NCI-H510A treated with DMSO at 0.1 percent for 48 hours (cell line): ENCODE results near the gene CDHR3.
"Not testable (repeated sequence)": the region's sequence is repeated elsewhere in the genome, so short reads cannot be mapped to it uniquely, and the experiment has no call there.

Experiments used
- DNase-seq: peaks from one replicate; lab custom pipeline; 2025; lab: John Stamatoyannopoulos, UW

CDHR3 gene, protein sequence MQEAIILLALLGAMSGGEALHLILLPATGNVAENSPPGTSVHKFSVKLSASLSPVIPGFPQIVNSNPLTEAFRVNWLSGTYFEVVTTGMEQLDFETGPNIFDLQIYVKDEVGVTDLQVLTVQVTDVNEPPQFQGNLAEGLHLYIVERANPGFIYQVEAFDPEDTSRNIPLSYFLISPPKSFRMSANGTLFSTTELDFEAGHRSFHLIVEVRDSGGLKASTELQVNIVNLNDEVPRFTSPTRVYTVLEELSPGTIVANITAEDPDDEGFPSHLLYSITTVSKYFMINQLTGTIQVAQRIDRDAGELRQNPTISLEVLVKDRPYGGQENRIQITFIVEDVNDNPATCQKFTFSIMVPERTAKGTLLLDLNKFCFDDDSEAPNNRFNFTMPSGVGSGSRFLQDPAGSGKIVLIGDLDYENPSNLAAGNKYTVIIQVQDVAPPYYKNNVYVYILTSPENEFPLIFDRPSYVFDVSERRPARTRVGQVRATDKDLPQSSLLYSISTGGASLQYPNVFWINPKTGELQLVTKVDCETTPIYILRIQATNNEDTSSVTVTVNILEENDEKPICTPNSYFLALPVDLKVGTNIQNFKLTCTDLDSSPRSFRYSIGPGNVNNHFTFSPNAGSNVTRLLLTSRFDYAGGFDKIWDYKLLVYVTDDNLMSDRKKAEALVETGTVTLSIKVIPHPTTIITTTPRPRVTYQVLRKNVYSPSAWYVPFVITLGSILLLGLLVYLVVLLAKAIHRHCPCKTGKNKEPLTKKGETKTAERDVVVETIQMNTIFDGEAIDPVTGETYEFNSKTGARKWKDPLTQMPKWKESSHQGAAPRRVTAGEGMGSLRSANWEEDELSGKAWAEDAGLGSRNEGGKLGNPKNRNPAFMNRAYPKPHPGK

DNA sequence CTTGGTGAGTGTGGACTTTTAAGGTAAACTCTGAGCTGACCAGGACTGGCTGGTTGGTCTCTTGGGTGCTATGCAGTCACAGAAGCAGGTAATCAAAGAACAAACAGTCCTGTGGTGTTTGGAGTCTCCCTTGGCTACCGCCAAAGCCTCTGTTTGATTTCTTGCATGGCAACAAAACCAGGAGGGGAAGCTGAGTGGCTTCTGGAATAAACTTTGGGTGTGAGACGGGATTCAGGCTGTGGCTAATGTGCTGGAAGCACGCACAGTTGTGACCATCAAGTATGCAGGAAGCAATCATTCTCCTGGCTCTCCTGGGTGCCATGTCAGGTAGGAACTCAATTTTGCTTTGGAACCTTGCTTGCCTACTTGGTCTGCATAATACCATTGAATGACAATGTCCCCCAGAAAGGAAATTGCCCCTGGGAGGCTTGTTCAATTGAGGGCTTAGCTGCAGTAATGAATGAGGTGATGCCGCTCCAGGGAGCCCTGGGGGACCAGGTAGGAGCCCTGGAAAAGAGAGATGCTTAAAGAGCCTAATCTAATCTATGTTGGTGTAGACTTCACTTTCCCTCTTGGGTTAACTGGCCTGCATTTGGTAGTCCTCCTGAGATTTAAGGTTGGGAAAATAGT, at the start of gene CDHR3:
Gene CDHR3 (plus strand): TSS at position 227 of the 630 bp plus-strand sequence. CDS start 55 bp downstream, at position 282.
- peak; percentile 20 for DNase-seq

DNA sequence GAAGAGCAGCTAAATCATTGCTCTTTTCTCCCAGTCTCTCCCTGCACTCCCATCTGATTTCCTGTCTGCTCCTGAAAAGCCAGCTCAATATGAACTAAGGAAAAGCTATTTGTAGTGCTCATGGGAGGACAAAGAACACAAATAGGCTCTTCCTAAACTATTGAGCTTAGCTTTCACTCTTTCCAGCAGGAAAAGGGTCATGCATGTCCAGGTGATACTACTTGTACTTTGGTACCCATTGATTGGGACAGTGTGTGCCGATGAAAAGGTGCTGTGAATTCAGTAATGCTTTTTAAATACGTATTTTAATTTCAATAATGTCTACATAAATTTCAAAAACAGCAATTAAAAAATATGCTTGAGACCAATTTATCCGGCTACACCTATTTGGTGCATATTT, 49.1 kb upstream of the CDHR3 start:
- no peak for DNase-seq

DNA sequence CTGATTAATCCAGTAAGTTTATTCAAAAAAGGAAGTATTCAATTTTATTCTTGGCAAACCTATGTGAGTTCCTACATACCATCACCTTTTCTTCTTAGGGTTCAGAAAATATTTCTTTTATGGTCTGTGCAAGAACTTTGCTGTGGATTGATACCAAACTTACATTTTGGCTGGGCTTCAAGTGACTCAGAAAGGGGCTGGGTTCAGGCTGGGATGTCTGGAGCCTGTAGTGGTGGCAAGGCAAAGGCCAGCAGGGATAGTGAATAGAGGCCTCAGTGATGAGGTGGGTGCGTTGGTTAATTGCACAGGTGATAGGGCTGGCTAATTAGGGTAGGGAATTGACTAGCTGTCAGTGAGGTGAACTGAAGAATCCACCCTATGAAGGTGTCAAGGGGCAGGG, 46.5 kb upstream of the CDHR3 start:
- no peak for DNase-seq

DNA sequence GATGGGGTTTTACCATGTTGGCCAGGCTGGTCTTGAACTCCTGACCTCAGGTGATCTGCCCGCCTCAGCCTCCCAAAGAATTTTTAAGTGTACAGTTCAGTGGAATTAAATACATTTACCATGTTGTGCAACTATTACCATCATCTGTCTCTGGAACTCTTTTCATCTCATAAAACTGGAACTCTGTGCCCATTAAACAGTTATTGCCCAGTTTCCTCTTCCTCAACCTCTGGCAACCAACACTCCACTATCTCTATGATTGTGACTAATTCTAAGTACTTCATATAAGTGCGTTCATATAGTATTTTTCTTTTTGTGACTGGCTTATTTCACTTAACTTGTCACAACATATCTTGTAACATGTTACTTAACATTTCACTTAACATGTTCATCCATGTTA, 45.4 kb upstream of the CDHR3 start:
- no peak for DNase-seq

DNA sequence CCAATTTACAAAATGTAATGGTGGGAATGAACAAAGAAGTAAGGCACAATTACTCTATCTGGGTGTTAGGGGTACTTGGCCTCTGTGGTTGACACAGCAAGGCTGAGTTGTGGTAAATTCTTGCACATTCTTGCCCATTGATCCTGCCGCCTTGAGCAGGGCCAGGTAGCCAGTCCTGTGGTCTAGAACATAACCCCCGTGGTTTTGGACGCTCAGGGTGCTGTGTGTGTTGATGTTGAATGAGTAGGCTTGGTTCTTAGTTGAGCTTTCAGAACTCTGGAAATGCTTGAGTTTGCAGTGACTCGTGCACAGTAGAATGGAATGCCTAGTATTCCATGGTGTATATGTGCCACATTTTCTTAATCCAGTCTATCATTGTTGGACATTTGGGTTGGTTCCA, 42.3 kb upstream of the CDHR3 start:
- no peak for DNase-seq

DNA sequence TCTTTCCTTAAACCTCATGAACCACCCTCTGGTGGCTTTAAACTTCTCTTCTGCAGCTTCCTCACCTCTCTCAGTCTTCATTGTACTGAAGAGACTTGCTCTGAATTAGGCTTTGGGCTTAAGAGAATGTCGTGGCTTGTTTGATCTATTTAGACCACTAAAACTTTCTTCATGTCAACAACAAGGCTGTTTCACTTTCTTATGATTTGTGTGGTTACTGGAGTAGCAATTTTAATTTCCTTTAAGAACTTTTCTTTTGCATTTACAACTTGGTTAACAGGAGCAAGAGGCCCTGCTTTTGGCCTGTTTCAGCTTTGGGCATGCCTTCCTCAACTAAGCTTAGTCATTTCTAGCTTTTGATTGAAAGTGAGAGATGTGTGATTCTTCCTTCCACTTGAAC, 38.1 kb upstream of the CDHR3 start:
- DNase-seq, result no peak

DNA sequence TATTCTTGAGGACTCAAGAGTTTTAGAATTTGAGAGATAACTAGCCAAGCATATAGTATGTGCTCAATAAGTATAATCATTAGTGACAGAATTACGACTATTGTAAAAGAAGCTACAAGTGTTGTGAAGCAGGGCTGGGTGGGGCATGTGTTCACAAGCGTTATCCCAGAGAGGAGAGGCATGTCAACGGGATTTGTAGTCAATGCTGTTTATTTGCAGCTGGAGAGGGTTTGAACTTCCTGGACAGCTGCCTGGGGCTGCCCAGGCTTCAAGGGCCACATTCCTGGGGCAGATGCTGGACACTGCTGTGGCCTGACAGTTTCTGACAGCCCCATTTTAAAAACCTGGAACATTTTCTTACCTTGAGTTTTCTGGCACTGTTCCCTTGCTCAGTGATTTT, 36.9 kb upstream of the CDHR3 start:
- no peak for DNase-seq

DNA sequence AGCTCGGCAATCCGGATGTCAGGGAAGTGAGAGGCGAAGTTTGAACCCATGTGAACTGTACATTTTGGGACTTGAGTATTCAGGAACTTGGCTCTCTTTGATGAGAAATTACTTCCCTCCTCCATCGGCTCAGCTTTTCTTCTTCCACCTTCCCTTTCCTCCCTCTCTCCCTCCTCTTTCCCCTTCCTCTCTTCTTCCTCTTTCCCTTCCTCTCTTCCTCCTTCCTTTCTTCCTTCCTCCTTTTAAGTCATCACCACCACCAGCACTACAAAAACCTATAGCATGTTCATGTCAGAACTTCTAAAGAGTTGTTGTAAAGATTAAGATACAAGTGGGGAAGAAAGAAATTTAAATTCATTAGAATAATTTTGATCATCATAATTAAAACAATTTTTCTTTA, 31.9 kb upstream of the CDHR3 start:
- DNase-seq, result no peak

DNA sequence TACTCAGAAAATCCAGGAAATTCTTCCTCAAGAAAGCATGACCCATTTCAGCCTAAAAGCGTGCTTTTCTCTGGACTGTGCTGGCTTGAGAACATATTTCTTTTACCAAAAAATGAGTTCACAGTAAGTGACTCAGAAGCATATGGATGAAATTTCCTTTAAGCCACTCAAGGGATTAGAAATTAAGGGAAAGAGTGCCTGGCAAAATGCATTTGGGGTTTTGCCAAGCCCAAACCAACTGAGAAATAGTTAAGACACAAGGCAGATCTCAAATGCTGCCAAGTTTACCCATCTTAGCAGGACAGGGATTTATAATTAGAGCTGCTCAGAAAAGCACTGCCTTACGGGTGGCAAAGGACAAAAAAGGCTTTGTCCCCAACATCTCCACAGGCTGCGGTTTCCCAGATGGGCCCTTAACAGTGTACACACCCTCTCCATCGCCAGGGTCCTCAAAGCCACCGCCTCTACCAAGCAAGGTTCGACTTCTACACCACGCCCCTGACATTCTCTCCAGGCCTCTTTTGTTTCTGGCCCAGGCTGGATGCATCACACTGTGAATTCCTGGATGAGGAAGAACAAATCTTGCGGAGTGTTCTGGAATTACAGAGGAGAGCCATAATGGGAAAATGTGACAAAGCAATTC, 30.1 kb upstream of the CDHR3 start:
- no peak for DNase-seq

DNA sequence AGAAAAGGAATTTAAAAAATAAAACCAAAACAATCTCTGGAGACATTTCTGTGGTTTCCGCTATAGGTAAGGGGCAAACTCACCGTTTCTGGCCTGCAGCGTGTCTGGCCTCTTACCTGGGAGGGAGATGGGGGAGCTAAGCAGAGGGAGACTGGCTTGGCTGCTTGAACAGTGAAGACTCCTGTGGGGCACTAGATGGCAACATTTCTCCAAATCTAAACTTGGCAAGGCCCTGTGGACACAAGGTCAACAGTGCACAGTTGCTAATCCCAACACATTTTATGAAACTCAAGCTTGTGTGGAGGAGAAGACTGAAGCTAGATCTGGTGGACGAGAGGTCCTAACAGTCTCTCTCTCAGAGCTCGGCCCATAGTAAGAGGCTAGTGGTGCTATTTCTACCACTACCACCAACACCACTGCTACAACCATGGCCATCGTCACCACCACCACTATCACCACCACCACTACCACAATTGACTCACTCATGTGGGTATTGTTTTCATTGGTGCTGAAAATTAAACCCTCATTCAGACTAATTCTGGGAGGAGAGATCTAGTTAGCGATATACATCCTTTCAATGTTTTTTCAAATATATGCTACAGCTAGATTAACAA, 28.4 kb upstream of the CDHR3 start:
- peak; percentile 62 for DNase-seq

DNA sequence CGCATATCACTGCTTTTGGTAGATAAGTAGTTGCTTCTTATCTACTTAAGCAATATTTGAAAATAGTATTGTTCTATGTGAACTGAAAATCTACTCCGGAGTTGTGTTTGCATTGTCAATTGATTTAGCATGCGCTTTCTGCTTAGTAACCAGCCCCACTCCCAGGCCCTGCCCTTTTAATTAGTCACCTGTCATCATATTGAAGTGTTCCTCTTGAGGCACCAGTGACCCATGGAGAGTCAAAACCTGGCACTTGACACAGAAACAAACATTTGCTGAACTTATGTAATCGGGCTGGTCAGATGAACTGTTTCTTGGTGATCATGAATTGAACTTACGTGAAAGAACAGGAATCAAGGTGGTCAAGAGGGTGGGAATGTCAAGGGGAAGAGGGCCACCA, 27.8 kb upstream of the CDHR3 start:
- DNase-seq, result peak; percentile 79

DNA sequence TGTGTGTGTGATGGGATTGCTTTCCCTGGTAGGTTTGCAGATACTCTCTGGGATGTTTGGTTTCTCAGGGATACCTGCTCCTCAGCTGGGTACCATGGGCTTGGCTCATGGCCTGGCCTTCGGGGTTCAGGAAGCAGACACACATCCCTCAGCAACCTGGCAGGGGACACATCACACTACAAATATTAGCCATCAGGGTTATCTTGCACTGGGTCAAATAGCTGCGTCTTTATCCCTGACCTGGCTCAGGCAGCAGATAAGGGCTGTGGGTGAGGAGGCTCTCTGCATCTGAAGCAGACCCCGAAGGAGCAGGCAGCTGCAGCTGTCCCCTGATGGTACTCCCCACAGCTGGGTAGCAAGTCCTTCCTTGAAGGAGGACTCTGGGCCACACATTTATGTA, 25.7 kb upstream of the CDHR3 start:
- no peak for DNase-seq

DNA sequence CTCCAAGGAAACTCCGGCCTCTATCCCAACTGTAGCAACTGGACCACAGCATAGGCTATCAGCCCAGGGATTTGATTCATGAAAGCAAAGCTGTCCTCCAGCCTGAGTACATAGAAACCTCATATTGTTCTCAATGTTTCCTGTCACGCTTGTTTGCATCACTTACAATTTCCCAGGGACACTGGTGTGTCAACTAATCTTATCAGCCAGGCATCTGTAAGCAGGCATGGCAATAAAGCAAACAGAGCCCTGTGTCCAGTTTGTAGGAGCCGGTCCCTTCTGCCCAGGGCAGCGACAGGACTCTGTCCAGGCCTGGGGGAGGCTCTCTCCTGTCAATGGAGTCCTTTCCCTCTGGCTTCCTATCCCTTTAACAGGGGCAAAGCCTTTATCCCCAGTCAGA, 23.0 kb upstream of the CDHR3 start:
- peak; percentile 55 for DNase-seq

DNA sequence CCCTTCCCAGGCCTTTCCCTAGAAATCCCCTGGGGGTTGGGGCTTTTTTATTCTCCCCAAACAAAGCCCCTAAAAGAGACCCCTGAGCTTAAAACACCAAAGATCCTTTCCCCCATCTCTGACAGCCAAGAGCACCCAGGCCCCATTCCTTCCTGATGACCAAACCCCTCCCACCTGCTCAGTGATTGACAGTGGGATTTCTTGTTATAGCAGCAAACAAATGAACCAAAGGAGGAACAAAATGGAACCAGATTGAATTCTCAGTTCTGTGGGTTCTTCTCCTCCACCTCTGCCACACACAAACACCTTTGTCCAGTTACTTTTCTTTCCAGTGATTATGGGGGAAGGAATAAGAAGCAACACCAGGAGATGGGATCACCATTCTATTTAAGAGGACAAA, 21.5 kb upstream of the CDHR3 start:
- no peak for DNase-seq

DNA sequence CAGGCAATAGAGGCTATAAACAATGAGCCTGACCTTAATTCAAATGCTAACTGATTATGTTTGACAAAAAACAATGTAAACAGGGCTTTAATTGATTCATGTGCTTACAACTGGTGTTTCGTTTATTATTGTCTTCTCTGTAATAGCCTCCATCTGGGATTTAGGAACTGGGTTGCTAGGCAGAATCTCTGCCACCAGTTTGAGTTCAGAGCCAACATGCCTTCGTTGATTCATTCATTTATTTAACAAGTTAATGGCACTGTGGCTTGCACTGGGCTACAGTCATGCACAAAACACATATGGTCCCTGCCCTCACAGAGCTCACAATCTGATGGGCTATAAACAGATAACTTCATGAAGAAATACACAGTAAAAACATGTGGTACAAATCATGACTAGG, 19.6 kb upstream of the CDHR3 start:
- DNase-seq, result no peak

DNA sequence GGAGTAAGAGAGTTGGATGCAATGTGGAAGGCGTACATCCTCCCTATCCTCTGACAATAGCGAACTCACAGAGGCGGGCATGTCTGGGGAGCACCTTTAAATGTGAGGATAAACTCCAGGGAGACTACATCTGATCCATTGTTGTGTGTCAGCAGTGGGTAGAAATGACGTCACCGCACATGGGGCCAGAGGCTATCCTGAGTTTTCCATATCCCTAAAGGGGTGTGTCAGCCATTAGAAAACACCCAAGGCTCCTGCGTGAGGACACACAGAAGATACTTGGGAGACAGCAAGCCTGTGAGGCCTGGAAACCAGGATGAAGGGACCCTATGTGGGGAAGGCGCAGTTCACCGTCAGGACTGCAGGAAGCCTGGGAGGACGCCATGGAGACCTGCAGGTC, 17.2 kb upstream of the CDHR3 start:
- no peak for DNase-seq

DNA sequence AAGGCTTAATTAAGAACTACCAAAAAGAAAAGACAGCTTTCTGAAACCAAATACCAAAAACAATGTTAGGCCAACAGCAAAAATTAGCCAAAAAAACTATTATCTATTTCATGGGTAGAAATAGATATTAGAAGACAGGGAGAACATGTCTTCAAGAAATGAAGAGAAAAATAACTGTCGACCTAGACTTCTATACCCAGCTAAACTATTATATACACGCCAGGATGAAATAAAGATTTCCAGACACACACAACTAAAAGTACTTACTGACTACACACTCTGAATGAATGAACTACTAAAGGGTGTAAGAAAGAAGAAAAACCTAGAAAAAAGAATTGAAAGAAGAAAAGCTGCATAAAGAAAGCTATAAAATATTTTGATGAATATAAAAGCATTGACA, 11.5 kb upstream of the CDHR3 start:
- DNase-seq, result no peak

DNA sequence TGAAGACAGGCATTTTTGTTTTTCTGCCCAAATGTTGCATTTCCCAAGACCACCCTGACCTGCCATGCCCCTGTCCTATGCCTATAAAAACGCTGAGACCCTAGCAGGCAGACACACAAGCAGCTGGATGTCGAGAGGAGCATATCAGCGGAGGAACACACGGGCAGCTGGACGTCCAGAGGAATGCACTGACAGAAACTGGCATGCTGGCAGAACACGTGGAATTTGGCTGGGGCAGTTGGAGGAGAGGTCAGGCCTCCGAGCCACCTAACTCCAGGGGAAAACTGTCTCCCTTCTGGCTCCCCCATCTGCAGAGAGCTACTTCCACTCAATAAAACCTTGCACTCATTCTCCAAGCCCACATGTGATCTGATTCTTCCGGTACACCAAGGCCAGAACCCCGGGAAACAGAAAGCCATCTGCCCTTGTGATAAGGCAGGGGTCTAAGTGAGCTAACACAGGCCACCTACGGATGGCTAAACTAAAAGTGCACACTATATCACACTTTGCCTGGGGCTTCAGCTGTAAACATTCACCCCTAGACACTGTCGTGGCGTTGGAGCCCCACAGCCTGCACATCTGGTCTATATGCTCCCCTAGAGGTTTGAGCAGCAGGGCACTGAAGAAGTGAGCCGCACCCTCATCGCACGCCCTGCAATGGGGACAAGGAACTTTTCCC, 10.0 kb upstream of the CDHR3 start:
- DNase-seq, result no peak

DNA sequence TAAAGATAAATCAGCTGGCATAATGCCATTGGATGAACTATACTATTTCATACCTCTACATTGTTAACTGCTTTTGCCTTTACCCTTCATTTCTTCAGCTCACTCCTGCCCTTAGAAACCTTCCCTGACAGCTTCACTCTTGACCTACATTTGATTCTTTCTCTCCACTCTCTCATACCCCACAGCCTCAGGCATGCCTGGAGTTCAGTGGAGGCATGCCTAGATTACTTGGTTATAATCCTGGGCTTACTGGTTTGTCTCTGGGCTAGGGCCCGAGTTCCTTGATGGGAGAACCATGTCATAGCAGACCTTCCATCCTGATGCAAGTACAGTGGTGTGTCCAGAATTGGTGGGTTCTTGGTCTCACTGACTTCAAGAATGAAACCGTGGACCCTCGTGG, 8.4 kb upstream of the CDHR3 start:
- DNase-seq, result no peak

DNA sequence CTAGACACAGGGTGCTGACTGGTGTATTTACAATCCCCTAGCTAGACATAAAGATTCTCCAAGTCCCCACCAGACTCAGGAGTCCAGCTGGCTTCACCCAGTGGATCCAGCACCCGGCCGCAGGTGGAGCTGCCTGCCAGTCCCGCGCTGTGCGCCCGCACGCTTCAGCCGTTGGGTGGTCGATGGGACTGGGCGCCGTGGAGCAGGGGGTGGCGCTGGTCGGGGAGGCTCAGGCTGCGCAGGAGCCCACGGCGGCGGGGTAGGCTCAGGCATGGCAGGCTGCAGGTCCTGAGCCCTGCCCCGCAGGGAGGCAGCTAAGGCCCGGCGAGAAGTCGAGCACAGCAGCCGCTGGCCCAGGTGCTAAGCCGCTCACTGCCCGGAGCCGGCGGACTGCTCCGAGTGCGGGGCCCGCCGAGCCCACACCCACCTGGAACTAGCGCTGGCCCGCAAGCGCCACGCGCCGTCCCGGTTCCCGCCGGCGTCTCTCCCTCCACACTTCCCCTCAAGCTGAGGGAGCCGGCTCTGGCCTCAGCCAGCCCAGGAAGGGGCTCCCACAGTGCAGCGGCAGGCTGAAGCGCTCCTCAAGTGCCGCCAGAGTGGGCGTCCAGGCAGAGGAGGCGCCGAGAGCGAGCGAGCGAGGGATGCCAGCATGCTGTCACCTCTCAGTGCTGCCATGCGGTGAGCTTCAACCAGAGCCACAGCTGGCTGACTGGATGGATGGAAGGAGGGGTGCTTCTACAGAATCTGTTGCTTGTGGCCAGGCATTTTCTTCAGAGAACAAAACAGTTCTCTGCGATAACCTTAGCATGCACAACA, 7.2 kb upstream of the CDHR3 start:
- DNase-seq, result not testable (repeated sequence)
